Right renal cortex interstitium (tissue), 3 donors: Measurements from ENCODE around the gene PRKD2. TPM values are rescaled to one million over a fixed set of nuclear protein-coding genes. Genes with fewer than 3 reads are reported as not detected.

Experiments used
- DNase-seq, 3 donors: peaks; one replicate each; pipeline ENCODE4 v3.0.0-alpha.2; 2013; ENCODE audit warnings: low read depth in 3 of 3, low spot score in 2 of 3
- polyA plus RNA-seq, 3 donors: library from polyadenylated mRNA; unstranded; fragments of 120-200 nt; gene quantifications; one replicate each; pipeline ENCODE4 v1.2.1, GENCODE V29; 2013; ENCODE audit not compliant: insufficient read length in 3 of 3

PRKD2 gene
- polyA plus RNA-seq, 3 donors = 30.4 to 34.1 (median 33.7) TPM

DNA sequence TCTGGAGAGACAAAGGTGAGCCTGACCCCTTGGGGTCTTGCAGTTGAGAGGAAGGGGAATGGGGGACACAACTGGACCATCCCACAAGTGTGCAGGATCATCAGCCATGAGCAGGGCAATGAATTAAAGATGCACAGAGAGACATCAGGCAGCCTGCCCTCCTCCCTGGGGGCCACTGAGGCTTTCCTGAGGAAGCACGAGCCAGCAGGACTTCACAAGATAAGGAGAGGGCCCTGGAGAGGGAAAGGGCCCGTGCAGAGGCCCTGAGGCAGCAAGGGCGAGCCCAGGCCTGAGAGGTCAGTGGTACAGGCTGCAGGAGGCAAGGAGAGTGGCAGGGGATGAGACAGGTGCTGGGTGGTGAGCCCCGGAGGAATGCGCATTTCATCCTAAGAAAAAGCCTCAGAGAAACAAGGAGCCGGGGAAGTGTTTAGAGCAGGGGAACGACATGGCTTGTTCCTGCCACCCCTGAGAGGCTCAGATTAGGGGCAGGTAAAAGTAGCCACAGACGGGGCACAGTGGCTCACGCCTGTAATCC is 9.0 kb upstream of the PRKD2 start:
- no peak for DNase-seq

DNA sequence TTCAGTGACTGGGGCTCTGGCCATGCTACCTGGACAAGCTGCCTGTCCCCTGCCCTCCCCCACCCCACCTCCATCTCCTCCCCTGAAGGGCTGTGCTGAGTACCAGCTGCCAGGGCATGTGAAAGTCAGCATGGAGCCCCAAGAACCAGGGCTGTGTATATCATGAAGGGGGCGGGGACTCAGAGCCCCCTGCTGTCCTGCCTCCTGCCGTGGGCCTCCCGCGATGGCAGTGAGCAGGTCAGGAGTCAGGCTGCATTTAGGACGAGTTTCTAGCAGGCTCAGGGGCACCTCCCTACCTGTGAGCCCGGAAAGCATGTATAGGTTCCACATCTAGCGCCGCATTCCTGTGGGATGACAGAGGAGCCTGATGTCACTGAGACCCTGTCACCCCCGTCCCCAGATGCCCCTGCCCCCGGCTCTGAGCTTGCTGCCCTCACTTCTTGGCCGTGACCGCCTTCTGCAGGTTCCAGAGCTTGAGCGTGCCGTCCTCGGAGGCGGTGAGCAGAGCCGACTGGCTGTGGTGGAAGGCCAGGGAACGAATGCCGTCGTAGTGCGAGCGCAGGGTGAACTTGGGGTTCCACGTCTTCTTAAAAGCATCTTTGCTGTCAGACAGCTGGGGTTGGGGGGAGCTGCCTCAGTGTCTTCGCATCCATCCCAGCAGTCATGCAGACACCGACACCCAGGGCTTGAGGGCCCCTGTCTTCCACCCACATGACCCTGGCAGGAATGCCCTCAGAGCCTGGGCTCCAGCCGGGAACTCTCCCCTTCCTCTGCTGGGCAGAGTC is 8.3 kb upstream of the PRKD2 start:
- no peak for DNase-seq

DNA sequence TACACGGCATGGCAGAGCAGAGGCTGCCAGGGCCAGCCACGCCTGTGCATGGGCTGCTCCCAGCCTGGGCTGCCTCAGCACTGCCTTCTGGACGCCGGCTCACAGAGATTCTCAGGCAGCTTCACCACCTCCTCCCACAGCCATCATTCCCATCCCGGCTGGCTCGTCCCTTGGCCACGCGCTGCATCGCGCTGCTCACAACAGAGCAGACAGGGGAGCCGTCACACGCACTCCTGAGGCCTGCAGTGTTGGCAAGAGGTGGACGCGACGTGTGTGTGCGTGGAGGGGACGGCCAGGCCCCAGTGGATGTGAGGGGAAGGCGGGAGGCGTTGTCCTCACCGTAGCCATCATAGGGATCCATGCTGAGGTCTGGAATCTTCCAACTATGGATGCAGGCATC is 7.6 kb upstream of the PRKD2 start:
- DNase-seq = no peak

DNA sequence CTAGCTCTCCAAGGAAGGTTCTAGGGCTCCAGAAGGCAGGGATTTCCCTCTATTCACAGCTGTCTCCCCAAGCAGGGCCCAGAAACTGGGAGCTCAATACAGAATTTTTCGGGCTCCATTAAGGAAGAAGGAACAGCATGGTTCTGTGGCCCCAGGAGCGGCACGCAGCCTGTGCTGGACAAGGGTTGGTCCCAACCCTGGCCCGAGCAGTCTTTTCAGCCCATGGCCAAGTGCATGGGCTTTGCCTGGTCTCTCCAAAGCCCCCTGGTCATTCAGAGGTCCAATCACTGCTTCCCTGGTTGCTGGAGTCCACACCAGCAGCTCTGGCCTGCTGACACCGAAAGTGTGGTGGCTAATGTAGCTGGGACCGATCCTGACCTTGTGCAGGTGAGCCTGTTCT is 6.6 kb upstream of the PRKD2 start:
- no peak for DNase-seq

DNA sequence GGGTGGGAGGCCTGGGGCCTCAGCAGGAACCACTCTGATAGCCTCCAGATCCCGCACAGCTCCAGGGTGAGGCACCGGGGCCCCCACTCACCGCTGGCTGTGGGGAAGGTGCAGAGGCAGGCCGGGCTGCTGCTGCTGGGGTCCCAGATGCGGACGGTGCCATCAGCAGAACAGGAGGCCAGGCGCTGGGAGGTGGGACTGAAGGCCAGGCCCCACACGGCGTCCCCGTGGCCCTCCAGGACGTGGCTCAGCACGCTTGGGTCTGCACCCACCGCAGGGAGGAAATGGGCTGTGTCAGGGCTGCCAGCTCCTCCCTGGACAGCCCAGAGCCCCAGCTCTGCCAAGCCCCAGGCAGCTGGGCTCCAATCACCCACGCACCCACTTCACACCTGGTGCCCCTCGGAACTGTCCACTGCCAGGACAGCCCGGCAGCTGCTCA is 6.1 kb upstream of the PRKD2 start:
- DNase-seq = no peak

DNA sequence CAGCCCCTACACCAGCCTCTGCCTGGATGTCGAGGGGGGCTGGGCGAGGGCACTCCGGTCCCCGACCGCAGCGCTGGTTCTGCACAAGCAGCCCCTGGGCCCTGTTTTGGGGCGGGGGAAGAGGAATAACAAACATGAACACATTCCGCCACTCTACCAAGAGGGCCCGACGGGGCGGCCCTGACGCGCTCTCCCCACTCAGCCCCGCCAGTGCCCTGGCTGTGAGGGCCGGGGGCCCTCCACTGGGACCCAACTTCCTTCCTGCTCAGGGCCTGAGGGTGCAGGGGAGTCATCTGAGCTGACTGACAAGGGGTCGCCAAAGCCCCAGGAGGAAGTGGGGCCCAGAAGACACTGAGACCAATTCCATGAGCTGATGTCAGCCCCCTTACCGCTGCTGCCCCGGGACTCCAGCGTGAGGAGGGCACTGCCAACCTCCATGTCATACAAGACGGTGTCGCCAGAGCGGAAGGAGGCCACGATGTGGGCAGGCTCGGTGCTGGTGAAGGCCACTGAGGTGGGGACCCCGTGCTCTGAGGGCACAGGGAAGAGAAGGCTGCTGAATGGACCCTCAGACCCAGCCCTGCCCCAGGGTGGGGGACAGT is 5.6 kb upstream of the PRKD2 start:
- DNase-seq = no peak

DNA sequence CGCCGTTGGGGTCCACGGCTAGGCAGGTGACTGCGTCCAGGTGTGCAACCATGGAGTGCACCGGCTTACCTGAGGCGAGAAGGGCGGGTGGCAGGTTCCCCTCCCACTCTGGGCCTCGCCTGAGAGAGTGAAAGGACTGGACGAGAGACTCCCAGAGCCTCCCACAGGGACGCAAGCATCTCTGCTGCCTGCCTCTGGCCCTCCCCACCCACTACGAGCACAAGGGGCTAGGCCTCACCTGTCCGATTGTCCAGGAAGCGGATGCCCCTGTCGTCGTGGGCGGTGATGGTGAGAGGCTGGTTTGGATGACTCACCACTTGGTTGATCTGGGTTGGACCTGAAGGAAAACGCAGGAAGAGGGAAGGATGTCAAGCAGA is 5.1 kb upstream of the PRKD2 start:
- DNase-seq = no peak

DNA sequence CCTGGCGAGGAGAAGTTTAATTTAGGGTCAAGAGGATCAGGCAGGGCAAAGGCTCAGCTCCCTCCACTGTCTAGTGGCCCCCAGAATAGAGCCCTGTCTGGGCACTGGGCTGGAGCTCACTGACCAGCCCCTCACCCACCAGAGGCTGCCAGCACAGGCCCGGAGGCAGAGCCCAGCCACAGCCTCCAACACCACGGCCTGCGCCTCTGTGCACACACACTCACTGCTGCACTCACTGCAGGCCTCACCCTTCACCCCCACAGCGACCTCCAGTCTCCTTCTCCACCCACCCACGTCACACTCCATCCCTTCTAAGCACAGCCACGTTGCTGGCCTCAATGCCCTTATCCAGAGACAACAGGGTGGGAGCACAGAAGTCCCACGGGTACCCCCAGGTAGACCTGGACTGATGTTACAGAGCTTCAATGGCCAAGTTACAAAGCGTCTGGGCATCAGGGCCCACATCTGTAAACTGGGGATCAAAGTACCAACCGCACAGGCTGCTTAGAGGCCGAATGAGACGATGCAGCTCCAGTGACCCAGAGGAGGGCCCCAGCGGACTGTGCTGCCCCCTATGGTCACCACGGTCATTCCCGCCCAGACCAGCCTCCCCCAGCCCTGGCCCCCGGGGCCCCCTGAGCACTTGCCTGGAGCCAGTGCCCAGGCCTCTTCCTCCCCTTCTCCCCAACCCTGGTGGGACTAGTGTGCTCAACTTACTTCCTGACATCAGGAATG is 4.5 kb upstream of the PRKD2 start:
- no peak for DNase-seq

DNA sequence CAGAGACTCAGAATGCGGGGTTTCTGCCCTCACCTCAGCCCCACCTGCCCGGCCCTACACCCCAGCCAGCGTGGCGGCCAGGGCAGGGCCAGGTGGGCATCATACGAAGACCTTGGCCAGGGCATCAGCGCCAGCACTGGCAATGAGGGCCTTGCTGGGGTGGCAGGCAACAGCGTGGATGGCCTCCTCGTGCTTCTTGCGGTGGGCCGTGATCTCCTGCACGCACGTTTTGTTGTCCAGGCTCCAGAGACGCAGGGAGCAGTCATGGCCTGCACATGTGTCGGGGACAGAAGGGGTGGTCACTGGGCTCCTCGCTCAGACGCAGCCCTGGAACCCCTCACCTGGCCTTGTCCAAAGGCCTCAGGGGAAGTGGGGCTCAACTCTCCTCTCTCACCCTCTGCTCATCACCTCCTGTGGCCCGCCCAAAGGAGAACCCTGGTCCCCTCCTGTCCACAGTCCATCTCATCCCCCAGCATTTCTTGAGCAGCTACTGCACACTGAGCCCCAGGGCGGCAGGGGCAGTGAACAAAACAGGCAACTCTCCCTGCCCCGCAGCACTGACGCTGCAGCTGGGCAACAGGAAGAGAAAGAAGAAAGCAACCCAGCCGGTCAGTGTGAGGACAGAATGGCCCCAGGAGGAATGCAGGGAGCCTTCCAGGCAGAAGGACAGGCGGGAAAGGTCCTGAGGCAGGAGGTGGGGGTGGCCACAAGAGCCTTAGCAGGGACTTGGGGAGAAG is 3.8 kb upstream of the PRKD2 start:
- no peak for DNase-seq

DNA sequence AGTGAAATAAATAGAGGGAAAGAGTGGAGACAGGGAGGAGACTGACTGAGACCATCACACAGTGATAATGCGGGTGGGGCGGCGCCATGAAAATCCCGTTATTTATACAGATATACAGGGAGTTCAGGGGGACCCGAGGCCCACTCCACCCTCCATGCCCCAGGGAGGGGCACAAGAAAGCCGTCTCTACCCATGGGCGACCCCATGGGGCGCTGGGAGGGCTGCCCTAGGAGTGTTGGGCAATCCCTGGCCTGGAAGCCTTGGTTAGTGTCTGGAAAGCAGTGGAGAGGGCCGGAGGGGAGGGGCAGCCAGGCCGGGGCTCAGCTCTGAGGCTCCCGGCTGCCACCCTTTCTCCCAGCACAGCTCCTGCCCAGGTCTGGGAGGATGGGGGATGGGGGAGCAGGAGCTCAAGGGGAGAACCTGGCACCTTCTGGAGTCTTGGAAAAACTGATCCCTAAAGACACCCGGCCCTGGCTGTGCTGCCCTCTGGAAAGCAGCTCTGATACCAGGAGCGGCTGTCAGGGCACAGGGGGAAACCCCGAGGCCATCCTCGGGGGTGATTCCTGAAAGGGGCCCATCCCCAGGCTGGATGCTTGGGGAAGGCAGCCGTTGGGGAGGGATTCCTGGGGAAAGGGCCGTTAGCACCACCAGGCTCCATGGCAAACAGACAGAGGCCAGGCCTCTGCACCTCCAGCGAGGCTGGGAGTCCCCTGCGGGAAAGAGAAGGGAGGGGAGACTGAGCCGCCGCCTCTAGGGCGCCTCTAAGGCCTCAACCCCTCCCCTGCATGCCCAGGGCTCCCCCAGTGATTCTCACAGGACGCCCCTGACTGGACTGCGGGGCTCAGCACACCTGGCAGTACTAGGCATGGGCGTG is 3.0 kb upstream of the PRKD2 start:
- DNase-seq = no peak

DNA sequence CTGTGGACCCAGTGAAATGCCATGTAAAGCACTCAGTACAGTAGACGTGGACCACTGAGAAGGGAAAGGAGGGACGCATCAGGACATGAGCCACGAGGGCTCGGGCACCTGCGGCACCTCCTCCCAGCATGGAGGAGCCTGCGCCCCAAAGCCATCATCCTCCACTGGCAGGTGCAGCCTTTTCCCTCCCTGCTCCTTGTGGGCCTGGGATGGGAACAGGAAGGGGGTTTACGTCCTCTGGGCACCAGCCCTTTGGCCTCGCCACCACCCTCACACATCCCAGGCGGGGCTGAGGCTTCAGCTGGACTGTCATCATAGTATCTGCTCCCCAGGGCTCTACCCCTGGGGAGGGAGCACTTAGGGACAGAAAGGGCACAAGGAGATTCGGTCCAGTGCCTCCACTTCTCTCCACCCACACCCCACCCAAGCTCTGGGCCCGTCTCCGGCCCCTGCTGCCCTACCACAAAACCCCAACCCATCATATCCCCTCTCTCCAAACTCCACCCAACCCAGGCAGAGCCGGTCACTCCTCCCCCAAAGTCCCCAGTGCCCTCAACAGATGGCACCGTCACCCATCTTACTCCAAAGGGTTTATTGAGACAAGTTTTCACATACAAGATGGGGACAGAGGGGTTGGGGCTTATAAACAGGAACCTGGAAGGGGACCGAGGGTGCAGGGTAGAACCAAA is 2.2 kb upstream of the PRKD2 start:
- DNase-seq = no peak

DNA sequence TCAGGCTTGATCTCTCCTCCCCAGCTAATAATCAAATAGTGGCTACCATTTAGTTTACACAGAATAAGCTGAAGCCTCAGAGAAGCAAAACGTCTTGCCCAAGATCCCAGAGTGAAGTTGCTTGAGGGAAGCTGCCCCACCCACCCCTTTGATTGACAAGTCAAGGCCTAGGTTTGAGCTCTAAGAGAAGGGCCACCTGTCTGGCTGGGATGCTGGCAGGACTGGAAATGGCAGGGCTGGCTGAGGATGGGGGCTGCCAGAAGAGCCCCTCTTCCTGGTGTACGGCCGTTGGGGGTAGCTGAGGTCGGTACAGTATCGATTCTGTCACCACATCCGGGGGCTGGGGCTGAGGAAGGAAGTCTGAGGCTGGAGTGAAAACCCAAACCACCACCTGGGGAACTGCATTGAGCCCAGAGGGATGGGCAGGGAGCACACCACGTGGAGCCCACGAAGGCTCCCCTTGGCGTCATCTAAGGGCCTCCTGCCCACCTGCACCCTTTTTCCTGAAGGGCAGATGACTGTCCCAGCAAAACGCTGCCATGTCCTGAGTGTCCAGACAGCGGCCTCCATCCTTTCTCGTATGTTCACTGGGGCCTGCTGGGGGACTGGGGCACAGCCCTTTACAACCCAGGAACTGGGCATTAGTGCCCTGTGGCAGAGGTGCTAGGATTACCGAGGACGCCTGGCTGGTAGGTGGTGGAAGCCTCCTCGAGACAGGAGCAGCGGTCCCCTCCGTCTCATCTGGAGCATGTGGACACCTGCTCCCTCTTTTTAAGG is 1.4 kb upstream of the PRKD2 start:
- no peak for DNase-seq

DNA sequence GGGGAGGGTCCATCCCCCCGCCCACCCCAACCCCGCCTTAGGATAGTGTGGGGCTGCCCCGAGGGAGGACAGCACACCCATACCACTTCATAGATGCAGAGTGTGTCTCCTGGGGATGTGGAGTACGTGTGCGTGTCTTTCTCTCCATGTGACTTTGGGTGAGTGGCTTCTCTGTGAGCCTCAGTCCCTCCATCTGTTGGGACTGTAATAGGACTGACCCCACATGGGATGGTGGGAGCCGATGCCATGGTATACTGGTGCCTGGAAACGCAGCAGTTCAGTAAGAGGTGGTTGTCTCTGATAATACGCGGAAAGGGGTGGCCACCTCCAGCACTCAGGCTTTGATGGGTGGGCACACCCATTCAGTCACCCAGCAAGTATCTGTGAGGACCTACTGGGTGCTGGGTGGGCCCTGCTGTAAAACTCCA is 816 bp upstream of the PRKD2 start:
- DNase-seq = no peak

DNA sequence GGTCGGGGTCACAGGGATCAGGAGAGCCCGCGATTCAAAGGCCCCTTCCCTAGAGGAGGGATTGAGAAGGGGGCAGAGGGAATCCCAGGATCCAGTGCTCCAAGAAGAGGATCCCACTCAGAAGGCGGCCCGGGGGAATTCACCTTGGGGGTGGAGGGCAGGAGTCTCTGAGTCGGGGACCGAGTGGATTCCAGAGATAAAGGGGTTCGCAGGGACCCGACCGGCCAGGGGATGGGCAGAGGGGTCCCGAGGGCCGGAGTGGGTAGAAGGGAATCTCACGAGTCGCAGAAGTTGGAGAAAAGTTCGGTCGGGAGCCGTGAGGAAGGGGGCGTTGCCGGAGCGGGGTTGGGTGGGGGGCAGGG is 261 bp downstream of the PRKD2 start:
- no peak for DNase-seq

DNA sequence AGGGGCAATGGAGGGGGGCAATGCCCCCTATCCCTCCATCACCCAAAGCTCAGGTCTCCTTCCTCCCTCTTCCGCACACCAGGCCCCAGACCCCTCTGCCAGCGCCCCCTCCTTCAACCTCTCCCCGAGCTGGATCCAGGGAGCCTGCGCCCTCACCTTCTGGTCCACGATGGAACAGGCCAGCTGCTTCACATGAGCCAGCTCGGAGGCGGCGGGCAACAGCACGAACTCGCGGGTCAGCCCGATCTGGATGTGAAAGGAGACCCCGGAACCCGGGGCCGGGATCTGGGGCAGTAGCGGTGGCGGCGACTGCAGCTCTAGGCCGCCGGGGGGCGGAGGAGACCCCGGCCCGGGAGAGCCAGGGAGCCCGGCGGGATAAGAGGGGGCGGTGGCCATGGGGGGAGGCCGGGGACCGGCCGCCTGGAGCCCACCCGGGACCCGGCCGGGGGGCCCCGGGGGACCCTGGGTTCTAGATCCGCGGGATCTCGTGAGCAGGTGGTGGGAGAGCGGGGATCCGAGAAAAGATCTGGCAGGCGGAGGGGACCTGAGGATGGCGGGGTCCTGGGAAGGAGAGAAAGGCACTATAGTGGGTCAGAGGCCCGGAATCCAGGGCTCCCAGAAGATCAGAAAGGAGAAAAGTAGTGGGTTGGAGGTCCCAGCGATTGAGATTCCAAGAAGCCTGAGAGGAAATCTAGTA is 791 bp downstream of the PRKD2 start:
- DNase-seq = no peak

DNA sequence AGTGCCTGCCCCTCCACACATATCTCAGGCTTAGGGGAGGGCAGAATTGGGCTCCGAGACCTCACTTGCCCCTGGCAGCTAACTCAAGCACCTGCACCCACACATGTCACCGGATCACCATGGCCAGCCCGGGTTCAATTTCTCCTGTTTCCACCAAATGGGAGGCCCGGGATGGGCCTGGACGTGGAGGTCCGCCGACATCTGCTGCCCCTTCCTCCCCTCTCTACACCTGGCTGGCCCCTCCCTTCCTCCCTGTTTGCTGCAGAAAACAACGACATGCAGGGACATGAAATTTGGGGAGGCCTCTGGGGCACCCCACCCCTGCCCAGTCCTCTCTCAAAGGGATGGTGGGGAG is 1.3 kb downstream of the PRKD2 start:
- DNase-seq = no peak

DNA sequence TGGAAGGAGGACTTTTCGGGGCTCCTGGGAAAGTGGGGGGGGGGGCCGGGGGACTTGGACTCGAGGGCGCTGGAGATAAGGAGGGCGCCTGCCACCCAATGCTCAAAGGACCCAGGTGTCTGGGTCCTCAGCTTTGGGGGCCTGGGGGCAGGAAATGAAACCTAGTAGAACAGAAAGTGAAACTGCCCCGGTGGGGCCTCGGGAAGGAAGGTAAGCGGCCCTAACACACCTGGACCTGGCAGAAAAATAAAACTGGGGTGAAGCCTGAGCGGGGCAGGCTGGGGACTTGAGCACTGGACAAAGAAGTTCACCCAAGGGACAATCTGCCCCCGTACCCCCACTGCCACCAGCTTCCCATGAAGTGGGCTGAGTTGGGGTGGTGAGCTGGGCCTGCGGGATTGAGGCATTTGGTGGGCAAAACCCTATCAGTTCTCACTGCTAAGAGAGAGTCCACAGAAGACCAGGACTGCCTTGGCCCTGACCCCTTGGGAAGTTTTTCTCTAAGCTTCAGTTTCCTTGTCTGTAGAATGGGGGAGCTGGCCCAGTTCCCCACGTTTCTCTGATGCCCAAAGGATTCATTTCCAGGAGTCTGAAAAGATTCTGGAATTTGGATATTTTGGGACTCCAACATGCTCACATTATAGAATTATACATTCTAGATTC is 2.3 kb downstream of the PRKD2 start:
- DNase-seq = no peak
